ENCODE data around the gene MYH6.

Gene MYH6

GRCh38 chr14:23414906-23415820, 7.1 kb upstream of the MYH6 start:
- no peak for TF ChIP-seq CTCF (IDR thresholded peaks at IDR 0.05; ENCODE audit: insufficient read depth, low read depth, low read length, missing control alignments)
- H3K4me3 ChIP-seq (ENCODE audit: low read depth, low read length), result no peak overlapping the region
- no peak for DNase-seq (ENCODE audit: low read depth)

DNA sequence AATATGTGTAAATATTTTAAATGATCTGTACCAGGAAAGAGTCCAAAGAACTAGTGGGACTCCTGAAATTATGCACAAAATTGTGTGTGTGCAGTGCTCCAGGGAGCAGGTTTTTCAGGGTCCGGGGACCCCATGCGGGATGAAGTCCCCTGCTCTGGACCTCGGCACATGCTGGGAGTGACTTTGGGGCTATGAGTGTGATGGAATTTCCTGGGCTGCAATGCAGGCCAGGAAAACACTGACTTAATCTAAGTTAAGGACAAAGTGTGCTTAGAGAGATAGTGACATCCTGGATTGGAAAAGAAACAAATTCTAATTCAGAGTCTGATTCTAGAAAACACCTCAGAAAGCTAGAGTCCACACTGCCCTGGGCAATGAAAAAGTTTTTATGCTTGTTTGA, 6.2 kb upstream of the MYH6 start:
- no peak for TF ChIP-seq CTCF (IDR thresholded peaks at IDR 0.05; ENCODE audit: insufficient read depth, low read depth, low read length, missing control alignments)
- DNase-seq (ENCODE audit: low read depth), result no peak
- no peak overlapping the region for H3K4me3 ChIP-seq (ENCODE audit: low read depth, low read length)

DNA sequence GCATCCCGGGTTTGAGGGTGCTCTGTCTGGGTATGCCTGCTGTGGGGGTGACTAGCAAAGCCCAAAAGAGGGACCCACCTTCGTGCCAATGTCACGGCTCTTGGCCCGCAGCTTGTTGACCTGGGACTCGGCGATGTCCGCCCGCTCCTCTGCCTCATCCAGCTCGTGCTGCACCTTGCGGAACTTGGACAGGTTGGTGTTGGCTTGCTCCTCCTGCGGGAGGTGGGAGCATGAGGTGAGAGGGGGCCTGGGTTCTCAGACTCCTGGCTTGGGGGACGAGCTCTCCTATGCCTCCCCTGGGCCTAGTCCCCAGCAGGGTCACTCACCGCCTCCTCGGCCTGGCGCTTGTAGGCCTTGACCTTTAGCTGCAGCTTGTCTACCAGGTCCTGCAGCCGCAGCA, 5.6 kb upstream of the MYH6 start:
- H3K4me3 ChIP-seq (ENCODE audit: low read depth, low read length), result no peak overlapping the region
- no peak for TF ChIP-seq CTCF (IDR thresholded peaks at IDR 0.05; ENCODE audit: insufficient read depth, low read depth, low read length, missing control alignments)
- no peak for DNase-seq (ENCODE audit: low read depth)

- DNase-seq (ENCODE audit: low read depth), result no peak
Measured at GRCh38 chr14:23411563-23412525, 3.8 kb upstream of the MYH6 start.

GRCh38 chr14:23409966-23410635, 2.0 kb upstream of the MYH6 start:
- no peak for TF ChIP-seq CTCF (IDR thresholded peaks at IDR 0.05; ENCODE audit: insufficient read depth, low read depth, low read length, missing control alignments)
- DNase-seq (ENCODE audit: low read depth), result no peak
- no peak overlapping the region for H3K4me3 ChIP-seq (ENCODE audit: low read depth, low read length)

More at GRCh38 chr14:23411563-23412525, 3.8 kb upstream of the MYH6 start:
- no peak overlapping the region for H3K4me3 ChIP-seq (ENCODE audit: low read depth, low read length)
- TF ChIP-seq CTCF (IDR thresholded peaks at IDR 0.05; ENCODE audit: insufficient read depth, low read depth, low read length, missing control alignments), result no peak

- no peak overlapping the region for H3K4me3 ChIP-seq (ENCODE audit: low read depth, low read length)
- peak; percentile 17 for DNase-seq (ENCODE audit: low read depth)
- TF ChIP-seq CTCF (IDR thresholded peaks at IDR 0.05; ENCODE audit: insufficient read depth, low read depth, low read length, missing control alignments), result no peak
Measured at GRCh38 chr14:23409475-23409874, 1.4 kb upstream of the MYH6 start.
